ENCODE data around the gene DUSP28. TPM values are rescaled to one million over a fixed set of nuclear protein-coding genes. Genes with fewer than 3 reads are reported as not detected.

DUSP28 gene
- total RNA-seq, 1 experiment from 2014 or later, result 10.7 TPM

DNA sequence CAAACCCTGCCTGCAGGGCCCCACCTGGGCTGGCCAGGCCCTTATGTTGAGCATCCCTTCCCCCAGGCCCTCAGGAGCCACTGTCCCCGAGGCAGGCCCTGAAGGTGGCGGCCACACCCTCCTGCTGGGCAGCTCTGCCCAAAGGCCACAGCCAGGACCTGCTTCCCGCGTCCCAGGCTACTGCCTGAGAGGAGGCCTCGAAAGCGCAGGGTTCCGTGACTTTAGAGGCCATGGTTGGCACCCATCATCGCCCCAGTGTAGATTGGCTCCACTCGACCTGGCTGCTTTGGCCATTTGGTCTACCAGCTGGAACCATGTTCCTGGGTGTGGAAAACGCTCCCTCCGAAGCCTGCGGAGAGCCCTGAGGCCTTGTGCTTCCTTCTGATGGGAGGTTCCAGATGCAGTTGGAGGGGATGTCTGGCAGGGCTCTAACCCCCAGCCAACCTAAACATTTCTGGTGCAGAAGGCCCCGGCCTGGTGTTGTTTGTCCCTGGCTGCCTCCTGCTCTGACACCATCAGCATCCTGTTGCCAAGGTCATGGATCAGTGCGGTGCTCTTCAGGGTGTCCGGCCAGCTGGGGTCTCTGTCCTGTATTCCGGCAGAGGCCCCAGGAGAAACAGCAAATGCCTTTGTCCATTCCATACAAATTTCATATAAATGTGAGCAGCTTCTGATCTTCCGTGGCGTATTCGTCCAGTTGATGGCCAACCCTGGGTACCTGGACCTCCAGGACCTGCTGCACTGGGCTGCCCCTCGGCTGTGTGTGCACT lies 41.1 kb downstream of the DUSP28 start:
- intact Hi-C loops (cut with micrococcal nuclease; ENCODE audit: unreplicated experiment), result no loop called here

DNA sequence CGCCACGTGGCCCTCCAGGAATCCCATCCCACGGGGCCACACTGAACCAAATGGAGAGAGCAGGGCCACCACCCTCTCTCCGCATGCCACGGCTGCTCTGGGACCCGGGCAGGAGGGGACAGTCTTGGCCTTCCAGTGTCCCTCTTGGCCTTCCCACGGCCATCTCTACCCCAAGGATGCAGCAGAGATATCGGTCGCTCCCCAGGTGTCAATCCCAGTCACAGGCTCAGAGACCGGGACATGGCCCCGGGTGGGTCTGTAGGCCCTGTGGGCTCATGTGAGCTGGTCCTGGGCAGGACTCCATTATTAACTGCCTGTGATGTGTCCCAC lies 41.6 kb downstream of the DUSP28 start:
- Histone ChIP-seq H3K4me1 (ENCODE audit: control insufficient read depth, insufficient read depth, low read length) (0 out of 2 replicates have a peak, but pooled peaks cover 4% of the 10 kb centered on the region), H3K27ac (ENCODE audit: low read length) (no peak overlapping the region), H3K36me3 (ENCODE audit: control insufficient read depth, insufficient read depth, low read length) (no peaks in the 10 kb centered on the region), H3K4me3 (ENCODE audit: low read depth in 2 of 2, low read length in 2 of 2) (no peak overlapping the region), H3K9me3 (ENCODE audit: control insufficient read depth, insufficient read depth, low read depth, low read length) (no peaks in the 10 kb centered on the region), H3K27me3 (ENCODE audit: control insufficient read depth, insufficient read depth, low read length) (no peaks in the 10 kb centered on the region)
- no TSS peak for BruUV-seq (replicated peaks)
- CTCF ChIA-PET, result no interaction called here
- DNase-seq (ENCODE audit: low read depth, low spot score), result no peak
- POLR2A ChIA-PET, result interaction anchor here (0.6 kb wide), 1 partner anchor 500 kb away, joined by 3 read pairs; the partner anchor contains the start of gene MTERF4
- TF ChIP-seq, protein P1, sequence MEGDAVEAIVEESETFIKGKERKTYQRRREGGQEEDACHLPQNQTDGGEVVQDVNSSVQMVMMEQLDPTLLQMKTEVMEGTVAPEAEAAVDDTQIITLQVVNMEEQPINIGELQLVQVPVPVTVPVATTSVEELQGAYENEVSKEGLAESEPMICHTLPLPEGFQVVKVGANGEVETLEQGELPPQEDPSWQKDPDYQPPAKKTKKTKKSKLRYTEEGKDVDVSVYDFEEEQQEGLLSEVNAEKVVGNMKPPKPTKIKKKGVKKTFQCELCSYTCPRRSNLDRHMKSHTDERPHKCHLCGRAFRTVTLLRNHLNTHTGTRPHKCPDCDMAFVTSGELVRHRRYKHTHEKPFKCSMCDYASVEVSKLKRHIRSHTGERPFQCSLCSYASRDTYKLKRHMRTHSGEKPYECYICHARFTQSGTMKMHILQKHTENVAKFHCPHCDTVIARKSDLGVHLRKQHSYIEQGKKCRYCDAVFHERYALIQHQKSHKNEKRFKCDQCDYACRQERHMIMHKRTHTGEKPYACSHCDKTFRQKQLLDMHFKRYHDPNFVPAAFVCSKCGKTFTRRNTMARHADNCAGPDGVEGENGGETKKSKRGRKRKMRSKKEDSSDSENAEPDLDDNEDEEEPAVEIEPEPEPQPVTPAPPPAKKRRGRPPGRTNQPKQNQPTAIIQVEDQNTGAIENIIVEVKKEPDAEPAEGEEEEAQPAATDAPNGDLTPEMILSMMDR (IDR thresholded peaks at IDR 0.05), result no peak
- TF ChIP-seq TCF7L2 (IDR thresholded peaks at IDR 0.05; ENCODE audit: low read depth, low read length), result no peak
- no peak for TF ChIP-seq SIN3A (IDR thresholded peaks at IDR 0.05; ENCODE audit: borderline replicate concordance, insufficient read depth, low read depth, low read length)
- in situ Hi-C loops (cut with HindIII; ENCODE audit: low pct_unique_long_range_greater_than_20kb, low sequenced_read_pairs), result no loop called here
- no peak for ATAC-seq
- intact Hi-C loops (cut with micrococcal nuclease; ENCODE audit: unreplicated experiment), result no loop called here

More for the DNA sequence above, 41.1 kb downstream of the DUSP28 start:
- ChIA-PET CTCF (no interaction called here), POLR2A (no interaction called here)
- Histone ChIP-seq H3K27ac (ENCODE audit: low read length) (no peak overlapping the region), H3K36me3 (ENCODE audit: control insufficient read depth, insufficient read depth, low read length) (no peaks in the 10 kb centered on the region), H3K9me3 (ENCODE audit: control insufficient read depth, insufficient read depth, low read depth, low read length) (no peaks in the 10 kb centered on the region), H3K4me1 (ENCODE audit: control insufficient read depth, insufficient read depth, low read length) (0 out of 2 replicates have a peak, but pooled peaks cover 4% of the 10 kb centered on the region), H3K4me3 (ENCODE audit: low read depth in 2 of 2, low read length in 2 of 2) (no peak overlapping the region), H3K27me3 (ENCODE audit: control insufficient read depth, insufficient read depth, low read length) (no peaks in the 10 kb centered on the region)
- ATAC-seq (no peak), DNase-seq (ENCODE audit: low read depth, low spot score) (no peak)
- no TSS peak for BruUV-seq (replicated peaks)
- TF ChIP-seq, protein P1 (IDR thresholded peaks at IDR 0.05), result no peak
- TF ChIP-seq POLR2AphosphoS5 (IDR thresholded peaks at IDR 0.05; ENCODE audit: low read depth, low read length), result no peak
- TF ChIP-seq, protein P2, sequence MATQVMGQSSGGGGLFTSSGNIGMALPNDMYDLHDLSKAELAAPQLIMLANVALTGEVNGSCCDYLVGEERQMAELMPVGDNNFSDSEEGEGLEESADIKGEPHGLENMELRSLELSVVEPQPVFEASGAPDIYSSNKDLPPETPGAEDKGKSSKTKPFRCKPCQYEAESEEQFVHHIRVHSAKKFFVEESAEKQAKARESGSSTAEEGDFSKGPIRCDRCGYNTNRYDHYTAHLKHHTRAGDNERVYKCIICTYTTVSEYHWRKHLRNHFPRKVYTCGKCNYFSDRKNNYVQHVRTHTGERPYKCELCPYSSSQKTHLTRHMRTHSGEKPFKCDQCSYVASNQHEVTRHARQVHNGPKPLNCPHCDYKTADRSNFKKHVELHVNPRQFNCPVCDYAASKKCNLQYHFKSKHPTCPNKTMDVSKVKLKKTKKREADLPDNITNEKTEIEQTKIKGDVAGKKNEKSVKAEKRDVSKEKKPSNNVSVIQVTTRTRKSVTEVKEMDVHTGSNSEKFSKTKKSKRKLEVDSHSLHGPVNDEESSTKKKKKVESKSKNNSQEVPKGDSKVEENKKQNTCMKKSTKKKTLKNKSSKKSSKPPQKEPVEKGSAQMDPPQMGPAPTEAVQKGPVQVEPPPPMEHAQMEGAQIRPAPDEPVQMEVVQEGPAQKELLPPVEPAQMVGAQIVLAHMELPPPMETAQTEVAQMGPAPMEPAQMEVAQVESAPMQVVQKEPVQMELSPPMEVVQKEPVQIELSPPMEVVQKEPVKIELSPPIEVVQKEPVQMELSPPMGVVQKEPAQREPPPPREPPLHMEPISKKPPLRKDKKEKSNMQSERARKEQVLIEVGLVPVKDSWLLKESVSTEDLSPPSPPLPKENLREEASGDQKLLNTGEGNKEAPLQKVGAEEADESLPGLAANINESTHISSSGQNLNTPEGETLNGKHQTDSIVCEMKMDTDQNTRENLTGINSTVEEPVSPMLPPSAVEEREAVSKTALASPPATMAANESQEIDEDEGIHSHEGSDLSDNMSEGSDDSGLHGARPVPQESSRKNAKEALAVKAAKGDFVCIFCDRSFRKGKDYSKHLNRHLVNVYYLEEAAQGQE (IDR thresholded peaks at IDR 0.05; ENCODE audit: insufficient read depth in 1 of 2, low read depth in 2 of 2, low read length in 1 of 2), result no peak
- TF ChIP-seq SIN3A (IDR thresholded peaks at IDR 0.05; ENCODE audit: borderline replicate concordance, insufficient read depth, low read depth, low read length), result no peak
- TF ChIP-seq TCF7L2 (IDR thresholded peaks at IDR 0.05; ENCODE audit: low read depth, low read length), result no peak
- in situ Hi-C loops (cut with HindIII; ENCODE audit: low pct_unique_long_range_greater_than_20kb, low sequenced_read_pairs), result no loop called here

All from Panc1 (cell line).